ENCODE measurements around the gene R3HDM1. TPM values are rescaled to one million over a fixed set of nuclear protein-coding genes. Genes with fewer than 3 reads are reported as not detected.
"Not testable (repeated sequence)": the region's sequence is repeated elsewhere in the genome, so short reads cannot be mapped to it uniquely, and the experiment has no call there.

The R3HDM1 gene
- polyA plus RNA-seq, 1 donor from 2014 or later, result 30.3 TPM

- no peak overlapping the region for H3K4me3 ChIP-seq (ENCODE audit: low read length)
Observed at GRCh38 chr2:135709992-135710391, 178.7 kb downstream of the R3HDM1 start.

GRCh38 chr2:135715086-135715485, 183.8 kb downstream of the R3HDM1 start:
- not testable (repeated sequence) for H3K9me2 ChIP-seq (ENCODE audit: insufficient read depth, low read length); H3K27me3 ChIP-seq (ENCODE audit: insufficient read depth, low read depth, low read length); H3K27ac ChIP-seq (ENCODE audit: low read length)

More at GRCh38 chr2:135709992-135710391, 178.7 kb downstream of the R3HDM1 start:
- no peak overlapping the region for H3K4me2 ChIP-seq (ENCODE audit: low read length)
- no peak overlapping the region for H3K9ac ChIP-seq (ENCODE audit: low read length)
- H3K27ac ChIP-seq (ENCODE audit: low read length), result no peak overlapping the region
- no peaks in the 10 kb centered on the region for H3K9me3 ChIP-seq (ENCODE audit: low read length)
- no peaks in the 10 kb centered on the region for H4K20me1 ChIP-seq (ENCODE audit: insufficient read depth)
- no peaks in the 10 kb centered on the region for H3K79me2 ChIP-seq (replicated peaks; ENCODE audit: insufficient read depth, low read length)
- H3F3A ChIP-seq (ENCODE audit: insufficient read depth, low read length, poor library complexity, severe bottlenecking), result no peaks in the 10 kb centered on the region
- peak; percentile 88 for TF ChIP-seq CTCF (IDR thresholded peaks at IDR 0.05; ENCODE audit: poor library complexity, severe bottlenecking)
- TF ChIP-seq EP300 (conservative IDR thresholded peaks at IDR 0.05; ENCODE audit: poor library complexity, severe bottlenecking), result no peak
- TF ChIP-seq SMC3 (conservative IDR thresholded peaks at IDR 0.05; ENCODE audit: poor library complexity), result peak; percentile 94
- peak; percentile 92 for TF ChIP-seq RAD21 (conservative IDR thresholded peaks at IDR 0.05)
- no peak overlapping the region for H2AFZ ChIP-seq (ENCODE audit: low read depth, low read length)
- no peaks in the 10 kb centered on the region for H3K36me3 ChIP-seq (ENCODE audit: insufficient read depth, low read length)
- H3K27me3 ChIP-seq (ENCODE audit: insufficient read depth, low read depth, low read length), result no peaks in the 10 kb centered on the region
- no peaks in the 10 kb centered on the region for H3K9me2 ChIP-seq (ENCODE audit: insufficient read depth, low read length)

GRCh38 chr2:135728064-135728743, 196.9 kb downstream of the R3HDM1 start:
- Histone ChIP-seq H4K20me1 (ENCODE audit: insufficient read depth) (no peaks in the 10 kb centered on the region), H3K27ac (ENCODE audit: low read length) (no peak overlapping the region)

More at GRCh38 chr2:135715086-135715485, 183.8 kb downstream of the R3HDM1 start:
- H3K36me3 ChIP-seq (ENCODE audit: insufficient read depth, low read length); H3K4me3 ChIP-seq (ENCODE audit: low read length); H3K9ac ChIP-seq (ENCODE audit: low read length); H2AFZ ChIP-seq (ENCODE audit: low read depth, low read length); H3K9me3 ChIP-seq (ENCODE audit: low read length); H4K20me1 ChIP-seq (ENCODE audit: insufficient read depth); H3F3A ChIP-seq (ENCODE audit: insufficient read depth, low read length, poor library complexity, severe bottlenecking); H3K4me2 ChIP-seq (ENCODE audit: low read length); H3K79me2 ChIP-seq (replicated peaks; ENCODE audit: insufficient read depth, low read length): not testable (repeated sequence)

More at GRCh38 chr2:135728064-135728743, 196.9 kb downstream of the R3HDM1 start:
- Histone ChIP-seq H3K36me3 (ENCODE audit: insufficient read depth, low read length) (peaks cover 8% of the 10 kb centered on the region), H3K27me3 (ENCODE audit: insufficient read depth, low read depth, low read length) (no peaks in the 10 kb centered on the region), H3K9me2 (ENCODE audit: insufficient read depth, low read length) (no peaks in the 10 kb centered on the region), H3K9me3 (ENCODE audit: low read length) (no peaks in the 10 kb centered on the region), H2AFZ (ENCODE audit: low read depth, low read length) (no peak overlapping the region), H3K79me2 (replicated peaks; ENCODE audit: insufficient read depth, low read length) (no peaks in the 10 kb centered on the region), H3F3A (ENCODE audit: insufficient read depth, low read length, poor library complexity, severe bottlenecking) (no peaks in the 10 kb centered on the region), H3K4me2 (ENCODE audit: low read length) (no peak overlapping the region), H3K9ac (ENCODE audit: low read length) (no peak overlapping the region), H3K4me3 (ENCODE audit: low read length) (no peak overlapping the region)
- TF ChIP-seq SMC3 (conservative IDR thresholded peaks at IDR 0.05; ENCODE audit: poor library complexity), result no peak
- TF ChIP-seq POLR2AphosphoS5 (IDR thresholded peaks at IDR 0.05), result no peak
- no peak for TF ChIP-seq EZH2 (IDR thresholded peaks at IDR 0.05; ENCODE audit: borderline replicate concordance, insufficient read depth, low read length, poor library complexity, severe bottlenecking)
- TF ChIP-seq RAD21 (conservative IDR thresholded peaks at IDR 0.05), result no peak
- TF ChIP-seq CTCF (IDR thresholded peaks at IDR 0.05; ENCODE audit: poor library complexity, severe bottlenecking), result no peak
- TF ChIP-seq REST (IDR thresholded peaks at IDR 0.05; ENCODE audit: borderline replicate concordance), result no peak
- TF ChIP-seq MXI1 (conservative IDR thresholded peaks at IDR 0.05; ENCODE audit: poor library complexity, severe bottlenecking), result no peak
- TF ChIP-seq EP300 (conservative IDR thresholded peaks at IDR 0.05; ENCODE audit: poor library complexity, severe bottlenecking), result no peak
- no peak for TF ChIP-seq TAF1 (IDR thresholded peaks at IDR 0.05; ENCODE audit: low read depth)
